Head of caudate nucleus (tissue), 42 donors: ENCODE results near the gene TM4SF4.

Experiments
- DNase-seq, 42 donors: peaks; one replicate each; pipeline versions ENCODE4 v3.0.0 to v3.0.0-alpha.2; 2020 to 2021; ENCODE audit warnings: mixed read lengths in 7 of 42
- intact Hi-C: fragments of 100-400 bp; cut with DNase I; formaldehyde crosslinking; loops from one replicate; pipeline ENCODE4 v1.15.0; 2022

The TM4SF4 gene

GRCh38 chr3:149534671-149535332, 60.3 kb downstream of the TM4SF4 start:
- intact Hi-C loops: loop anchor here (10.0 kb wide), 1 partner anchor 120 kb away; the partner anchor contains the start of gene WWTR1
- peak in 33 of 42 donors; percentile 13 to 73 (median 45) for DNase-seq

GRCh38 chr3:149535333-149535685, 60.8 kb downstream of the TM4SF4 start:
- DNase-seq: no peak
- intact Hi-C loops: loop anchor here (10.0 kb wide), 1 partner anchor 119 kb away; the partner anchor contains the start of gene WWTR1

- intact Hi-C loops: loop anchor here (10.0 kb wide), 1 partner anchor 118 kb away; the partner anchor contains the start of gene WWTR1
- DNase-seq: peak in 34 of 42 donors; percentile 9 to 78 (median 44)
Observed at GRCh38 chr3:149536429-149536828, 61.9 kb downstream of the TM4SF4 start.

- DNase-seq: no peak
- intact Hi-C loops: loop anchor here (10.0 kb wide), 1 partner anchor 116 kb away; the partner anchor contains the start of gene WWTR1
Observed at GRCh38 chr3:149538371-149538770, 63.9 kb downstream of the TM4SF4 start.

- DNase-seq: no peak
- intact Hi-C loops: no loop called here
Observed at GRCh38 chr3:149541091-149541491, 66.6 kb downstream of the TM4SF4 start.

- no peak for DNase-seq
- intact Hi-C loops: no loop called here
Observed at GRCh38 chr3:149542375-149543312, 68.1 kb downstream of the TM4SF4 start.

GRCh38 chr3:149545049-149545448, 70.6 kb downstream of the TM4SF4 start:
- intact Hi-C loops: no loop called here
- no peak for DNase-seq

GRCh38 chr3:149547413-149547812, 72.9 kb downstream of the TM4SF4 start:
- DNase-seq: peak in 23 of 42 donors; percentile 13 to 68 (median 41)

GRCh38 chr3:149547954-149548668, 73.6 kb downstream of the TM4SF4 start:
- DNase-seq: peak in 3 of 42 donors; percentile 3 to 28 (median 21)

More at GRCh38 chr3:149547413-149547812, 72.9 kb downstream of the TM4SF4 start:
- intact Hi-C loops: no loop called here

GRCh38 chr3:149548669-149549065, 74.2 kb downstream of the TM4SF4 start:
- intact Hi-C loops: no loop called here
- no peak for DNase-seq

More at GRCh38 chr3:149547954-149548668, 73.6 kb downstream of the TM4SF4 start:
- intact Hi-C loops: no loop called here

GRCh38 chr3:149551500-149551899, 77.0 kb downstream of the TM4SF4 start:
- intact Hi-C loops: no loop called here
- DNase-seq: no peak

- intact Hi-C loops: no loop called here
- no peak for DNase-seq
Observed at GRCh38 chr3:149552700-149553099, 78.2 kb downstream of the TM4SF4 start.
